ENCODE data around the gene MT4.
"Not testable (repeated sequence)": the region's sequence is repeated elsewhere in the genome, so short reads cannot be mapped to it uniquely, and the experiment has no call there.

Gene MT4

GRCh38 chr16:56559109-56559508 is 5.8 kb upstream of the MT4 start:
- no peak for DNase-seq (ENCODE audit: low spot score)

GRCh38 chr16:56560447-56560846 is 4.4 kb upstream of the MT4 start:
- DNase-seq (ENCODE audit: low spot score): no peak

- DNase-seq (ENCODE audit: low spot score): no peak
Measured at GRCh38 chr16:56561126-56561525, 3.7 kb upstream of the MT4 start.

GRCh38 chr16:56569971-56570370 is 5.1 kb downstream of the MT4 start:
- DNase-seq (ENCODE audit: low spot score): no peak

- DNase-seq (ENCODE audit: low spot score): no peak
Measured at GRCh38 chr16:56571525-56571924, 6.7 kb downstream of the MT4 start.

GRCh38 chr16:56574625-56575024 is 9.8 kb downstream of the MT4 start:
- DNase-seq (ENCODE audit: low spot score): no peak

- peak; percentile 40 for DNase-seq (ENCODE audit: low spot score)
Measured at GRCh38 chr16:56576585-56577299, 11.9 kb downstream of the MT4 start.

GRCh38 chr16:56577300-56577625 is 12.4 kb downstream of the MT4 start:
- DNase-seq (ENCODE audit: low spot score): no peak

GRCh38 chr16:56580391-56581048 is 15.6 kb downstream of the MT4 start:
- no peak for DNase-seq (ENCODE audit: low spot score)

- not testable (repeated sequence) for DNase-seq (ENCODE audit: low spot score)
Measured at GRCh38 chr16:56582911-56583310, 18.0 kb downstream of the MT4 start.

- DNase-seq (ENCODE audit: low spot score): no peak
Measured at GRCh38 chr16:56583351-56584168, 18.7 kb downstream of the MT4 start.

- no peak for DNase-seq (ENCODE audit: low spot score)
Measured at GRCh38 chr16:56584276-56584675, 19.4 kb downstream of the MT4 start.

- DNase-seq (ENCODE audit: low spot score): no peak
Measured at GRCh38 chr16:56588781-56589140, 23.9 kb downstream of the MT4 start.

GRCh38 chr16:56589141-56590039 is 24.5 kb downstream of the MT4 start, which contains the start of gene MT3:
Gene MT3, plus strand, starts transcription at chr16:56589528. Its CDS starts 63 bp downstream, at chr16:56589591.
- DNase-seq (ENCODE audit: low spot score): peak; percentile 90

- DNase-seq (ENCODE audit: low spot score): peak; percentile 55
Measured at GRCh38 chr16:56591377-56592060, 26.6 kb downstream of the MT4 start.

GRCh38 chr16:56593573-56594291 is 28.9 kb downstream of the MT4 start:
- no peak for DNase-seq (ENCODE audit: low spot score)

GRCh38 chr16:56594292-56594619 is 29.4 kb downstream of the MT4 start:
- no peak for DNase-seq (ENCODE audit: low spot score)

- peak; percentile 86 for DNase-seq (ENCODE audit: low spot score)
Measured at GRCh38 chr16:56600398-56600999, 35.6 kb downstream of the MT4 start.

GRCh38 chr16:56601325-56601724 is 36.5 kb downstream of the MT4 start:
- no peak for DNase-seq (ENCODE audit: low spot score)

- DNase-seq (ENCODE audit: low spot score): peak; percentile 86
Measured at GRCh38 chr16:56603589-56603988, 38.7 kb downstream of the MT4 start.
